K562 (cell line): Measurements from ENCODE around the gene YKT6. TPM values are rescaled to one million over a fixed set of nuclear protein-coding genes. Genes with fewer than 3 reads are reported as not detected.

Source experiments
- ATAC-seq: fragments of 200-7000 bp; cut with Tn5 transposase; 3 replicates; pipeline ENCODE4 v1.9.1; 2020; ENCODE audit warnings: moderate library complexity
- BruUV-seq: library from RNA; stranded (reverse); fragments of 400-500 nt; replicated peaks from 2 replicates; lab custom pipeline; 2021; lab: Mats Ljungman, UMichigan
- CTCF ChIA-PET: fragments of 300-600 bp; formaldehyde crosslinking; extraction: SDS; loops from one replicate; lab custom pipeline; 2021; ENCODE audit warnings: low intra/inter-chr PET ratio; lab: Yijun Ruan, JAX
- POLR2A ChIA-PET: fragments of 300-600, 350-650 bp; sonication (Branson Sonifier 250); formaldehyde crosslinking; extraction: SDS; loops from one replicate; lab custom pipeline; 2021; ENCODE audit warnings: antibody characterized with exemption, inconsistent platforms; lab: Yijun Ruan, JAX
- DNase-seq, 4 experiments: peaks; one replicate each; pipeline versions ENCODE4 v3.0.0 to v3.0.0-alpha.2; 2011 to 2018; ENCODE audit warnings: low spot score in 3 of 4, mixed read lengths in 3 of 4; ENCODE audit errors: extremely low read depth in 1 of 4
- FAIRE-seq: peaks from 2 replicates; lab custom pipeline; 2011; peaks lifted over from hg19 to GRCh38; lab: Jason Lieb, UNC
- H2AFZ ChIP-seq: 2 replicates; pipeline ENCODE4 v1.6.0; 2011; ENCODE audit warnings: low read depth, low read length, control low read depth, inconsistent platforms
- H3K27ac ChIP-seq: fragments of 200-600 bp; 3 replicates; pipeline ENCODE4 v1.8.0; 2011; ENCODE audit warnings: low read depth, mild to moderate bottlenecking, control low read depth, inconsistent platforms, low read length, moderate library complexity, mixed read lengths; ENCODE audit errors: extremely low read depth
- H3K27me3 ChIP-seq, 2 experiments: fragments of 300-600 bp in 1 of 2; 2 replicates in 1 of 2; 3 replicates in 1 of 2; pipeline versions ENCODE4 v1.6.0 to v1.8.0; 2011; ENCODE audit warnings: inconsistent platforms in 2 of 2, low read length in 2 of 2, mild to moderate bottlenecking in 1 of 2, mixed read lengths in 1 of 2, moderate library complexity in 1 of 2; ENCODE audit not compliant: control insufficient read depth in 2 of 2, insufficient read depth in 2 of 2
- H3K36me3 ChIP-seq: fragments of 300-600 bp; 3 replicates; pipeline ENCODE4 v1.8.0; 2011; ENCODE audit warnings: mild to moderate bottlenecking, low read length, inconsistent platforms; ENCODE audit not compliant: control insufficient read depth, insufficient read depth
- H3K4me1 ChIP-seq, 2 experiments: fragments of 200-600 bp in 1 of 2; replicated peaks in 1 of 2; 2 replicates in 1 of 2; 3 replicates in 1 of 2; pipeline versions ENCODE4 v1.5.1 to v1.8.0; 2011; ENCODE audit warnings: inconsistent platforms in 2 of 2, low read length in 2 of 2, mild to moderate bottlenecking in 1 of 2, mixed read lengths in 1 of 2, moderate library complexity in 1 of 2; ENCODE audit not compliant: control insufficient read depth in 2 of 2, insufficient read depth in 2 of 2
- H3K4me2 ChIP-seq: 2 replicates; pipeline ENCODE4 v1.6.1; 2011; ENCODE audit warnings: low read length, control low read depth, inconsistent platforms, mixed read lengths; ENCODE audit not compliant: insufficient read depth
- H3K4me3 ChIP-seq: fragments of 200-600 bp; sonication (generic), shearing (Covaris generic); 2 replicates; pipeline ENCODE4 v1.5.1; 2016; ENCODE audit warnings: control low read depth, inconsistent platforms
- H3K79me2 ChIP-seq: fragments of 200-600 bp; 3 replicates; pipeline ENCODE4 v1.8.0; 2011; ENCODE audit warnings: low read length, inconsistent platforms; ENCODE audit not compliant: control insufficient read depth, insufficient read depth
- H3K9ac ChIP-seq, 2 experiments: 2 replicates each; pipeline versions ENCODE4 v1.6.0 to v1.6.1; 2011; ENCODE audit warnings: low read depth in 2 of 2, low read length in 2 of 2, control low read depth in 1 of 2, inconsistent platforms in 1 of 2, mild to moderate bottlenecking in 1 of 2, mixed read lengths in 1 of 2; ENCODE audit not compliant: insufficient read depth in 1 of 2
- H3K9me1 ChIP-seq: one replicate; pipeline ENCODE4 v1.6.0; 2011; ENCODE audit warnings: inconsistent platforms, mild to moderate bottlenecking, low read length, moderate library complexity; ENCODE audit not compliant: control insufficient read depth, insufficient read depth
- H3K9me3 ChIP-seq: replicated peaks from 2 replicates; pipeline ENCODE4 v1.5.1; 2011; ENCODE audit warnings: low read depth, low read length, inconsistent platforms; ENCODE audit not compliant: control insufficient read depth, insufficient read depth
- H4K20me1 ChIP-seq: replicated peaks from 2 replicates; pipeline ENCODE4 v1.6.1; 2011; ENCODE audit warnings: low read length, inconsistent platforms, mixed read lengths; ENCODE audit not compliant: control insufficient read depth, insufficient read depth
- E2F6 ChIP-seq, 2 experiments: IDR thresholded peaks; 2 replicates each; pipeline ENCODE4 v1.6.1; 2011; ENCODE audit warnings: borderline replicate concordance in 1 of 2, control low read depth in 1 of 2, low read depth in 1 of 2, low read length in 1 of 2, mild to moderate bottlenecking in 1 of 2, mixed read lengths in 1 of 2, moderate library complexity in 1 of 2; ENCODE audit not compliant: insufficient read depth in 1 of 2, insufficient read length in 1 of 2, poor library complexity in 1 of 2, severe bottlenecking in 1 of 2; ENCODE audit errors: extremely low read depth in 1 of 2
- KDM5B ChIP-seq: fragments of 200-600 bp; sonication (generic); IDR thresholded peaks from 2 replicates; pipeline ENCODE4 v1.6.1; 2012; ENCODE audit warnings: low read depth, mild to moderate bottlenecking, moderate library complexity, low read length, control low read depth, inconsistent platforms; ENCODE audit not compliant: insufficient replicate concordance
- NBN ChIP-seq: fragments of 450-650 bp; IDR thresholded peaks from 2 replicates; pipeline ENCODE4 v1.6.1; 2016; ENCODE audit warnings: low read depth, mild to moderate bottlenecking
- POLR2G ChIP-seq: fragments of 200-400 bp; formaldehyde crosslinking; IDR thresholded peaks from 2 replicates; pipeline ENCODE4 v1.6.1; 2017; ENCODE audit warnings: low read depth, mild to moderate bottlenecking, antibody characterized with exemption, low read length, moderate library complexity
- POLR2H ChIP-seq: IDR thresholded peaks from 2 replicates; pipeline ENCODE4 v1.6.1; 2016; ENCODE audit warnings: missing genetic modification characterization, low read depth, mild to moderate bottlenecking, control low read depth, missing compliant biosample characterization, moderate library complexity
- TRIM25 ChIP-seq: fragments of 450-650 bp; IDR thresholded peaks from 2 replicates; pipeline ENCODE4 v1.7.0; 2016; ENCODE audit warnings: borderline replicate concordance
- ZFPM2 ChIP-seq: fragments of 250-450 bp; sonication (Bioruptor Pico); IDR thresholded peaks from 2 replicates; pipeline ENCODE4 v1.5.1; 2022; ENCODE audit warnings: mild to moderate bottlenecking
- WGBS: fragments of 100-300 bp; shearing (Covaris generic); methylation state at CpG from one replicate; pipeline ENCODE4 v1.1.6; 2016; ENCODE audit warnings: low coverage, mixed read lengths; ENCODE audit not compliant: insufficient coverage; ENCODE audit errors: missing lambda C conversion rate; 5-methylcytosine and 5-hydroxymethylcytosine counted together
- in situ Hi-C: fragments of 300-500 bp; cut with MboI; formaldehyde crosslinking; loops from 4 replicates; pipeline ENCODE4 v1.15.0; 2018; ENCODE audit warnings: inconsistent platforms, mixed read lengths
- intact Hi-C: fragments of 100-400 bp; cut with micrococcal nuclease; formaldehyde crosslinking; loops from 2 replicates; pipeline ENCODE4 v1.14.2; 2022
- polyA plus RNA-seq, 8 experiments: library from polyadenylated mRNA; depleted of rRNA in 4 of 8; stranded (reverse) in 5 of 8; unstranded in 3 of 8; fragments of >200 nt; fragmentation: Nextera tagmentation in 2 of 8; fragmentation: Illumina TruSeq in 1 of 8; extraction: Ambion mirVana in 2 of 8; extraction: Trizol in 1 of 8; gene quantifications; 2 replicates each; pipeline versions ENCODE4 v1.2.1 to v1.2.3, GENCODE V29; 2011 to 2014; ENCODE audit warnings: inconsistent platforms in 1 of 8, missing spikeins in 1 of 8
- total RNA-seq, 7 experiments: library from RNA; depleted of rRNA in 6 of 7; stranded (reverse); fragments of >200 nt in 6 of 7; fragmentation: Illumina TruSeq in 2 of 7; extraction: Trizol in 2 of 7; gene quantifications; 2 replicates each; pipeline versions ENCODE4 v1.2.1 to v1.2.3, GENCODE V29; 2011 to 2021; ENCODE audit warnings: low replicate concordance in 1 of 7

The YKT6 gene
- total and polyA plus RNA-seq, 9 of the 15 experiments (the other 6 are each of a cell fraction or from before 2014, with no cell fraction given) = 1.6 to 90.6 (median 75.1) TPM

DNA sequence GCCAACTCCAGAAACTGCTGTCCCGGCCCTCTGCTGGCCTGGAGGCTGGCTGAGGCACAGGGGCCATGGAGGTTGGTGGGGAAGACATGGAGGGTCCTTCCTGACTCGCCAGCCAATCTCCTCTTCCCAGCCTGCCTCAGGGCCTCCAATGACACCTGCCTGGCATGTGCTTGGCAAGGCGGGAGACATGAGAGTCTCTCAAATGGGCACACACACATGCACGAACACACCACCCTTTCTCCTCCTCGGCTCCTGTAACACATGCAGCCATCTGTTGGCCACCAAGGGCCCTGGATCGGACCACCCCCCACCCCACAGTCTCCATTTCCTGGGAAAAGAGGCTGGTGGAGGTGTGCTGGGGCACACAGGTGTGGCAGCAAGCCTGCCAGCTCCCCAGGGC is 56.4 kb downstream of the YKT6 start:
- CTCF ChIA-PET = interaction anchor here (0.5 kb wide), 1 partner anchor 237 kb away, joined by 4 read pairs; no protein-coding TSS in a partner anchor
- 0 out of 2 replicates have a peak, but pooled peaks cover under 1% of the 10 kb centered on the region for H4K20me1 ChIP-seq
- no TSS peak for BruUV-seq
- TF ChIP-seq POLR2H (tag) (no peak), ZFPM2 (CRISPR knock-in tag) (no peak), NBN (no peak), KDM5B (peak; percentile 41), POLR2G (0 out of 2 replicates have a peak, but pooled peaks have one; percentile 6), TRIM25 (no peak), E2F6 (IDR thresholded peaks at IDR 0.05; ENCODE audit: borderline replicate concordance in 1 of 2, extremely low read depth in 1 of 2, insufficient read depth in 1 of 2, insufficient read length in 1 of 2, low read depth in 1 of 2, low read length in 1 of 2, poor library complexity in 1 of 2, severe bottlenecking in 1 of 2) (peak in 1 of 2 experiments; percentile 67)
- peaks cover 4 to 6% of the 10 kb centered on the region in 2 experiments; a peak in 4 of 5 replicates for H3K27me3 ChIP-seq
- 74% methylated on average over 6 of the region's 6 CpGs for WGBS
- in situ Hi-C loops = no loop called here
- FAIRE-seq (no peak), ATAC-seq (no peak), DNase-seq (no peak)
- H2AFZ ChIP-seq = peak overlapping the region; percentile 48
- no peaks in the 10 kb centered on the region for H3K36me3 ChIP-seq
- H3K79me2 ChIP-seq = no peaks in the 10 kb centered on the region
- H3K4me1 ChIP-seq = peaks cover 22 to 26% of the 10 kb centered on the region in 2 experiments
- no peak overlapping the region for H3K4me2 ChIP-seq
- no peak overlapping the region for H3K4me3 ChIP-seq
- no peaks in the 10 kb centered on the region for H3K9me1 ChIP-seq
- H3K27ac ChIP-seq = peak overlapping the region; percentile 67; the same call in 2 of the 3 replicates
- intact Hi-C loops = no loop called here
- peak overlapping the region; percentile 35 to 75; a peak in 2 of 4 replicates for H3K9ac ChIP-seq
- no peaks in the 10 kb centered on the region for H3K9me3 ChIP-seq
- POLR2A ChIA-PET = interaction anchor here (0.6 to 1.2 kb wide), 5 partner anchors 16 to 851 kb away, joined by 3 to 5 read pairs (median 3); no protein-coding TSS in a partner anchor
